Measurements from ENCODE around the gene B3GALT6.
"Not testable (repeated sequence)": the region's sequence is repeated elsewhere in the genome, so short reads cannot be mapped to it uniquely, and the experiment has no call there.

The B3GALT6 gene

DNA sequence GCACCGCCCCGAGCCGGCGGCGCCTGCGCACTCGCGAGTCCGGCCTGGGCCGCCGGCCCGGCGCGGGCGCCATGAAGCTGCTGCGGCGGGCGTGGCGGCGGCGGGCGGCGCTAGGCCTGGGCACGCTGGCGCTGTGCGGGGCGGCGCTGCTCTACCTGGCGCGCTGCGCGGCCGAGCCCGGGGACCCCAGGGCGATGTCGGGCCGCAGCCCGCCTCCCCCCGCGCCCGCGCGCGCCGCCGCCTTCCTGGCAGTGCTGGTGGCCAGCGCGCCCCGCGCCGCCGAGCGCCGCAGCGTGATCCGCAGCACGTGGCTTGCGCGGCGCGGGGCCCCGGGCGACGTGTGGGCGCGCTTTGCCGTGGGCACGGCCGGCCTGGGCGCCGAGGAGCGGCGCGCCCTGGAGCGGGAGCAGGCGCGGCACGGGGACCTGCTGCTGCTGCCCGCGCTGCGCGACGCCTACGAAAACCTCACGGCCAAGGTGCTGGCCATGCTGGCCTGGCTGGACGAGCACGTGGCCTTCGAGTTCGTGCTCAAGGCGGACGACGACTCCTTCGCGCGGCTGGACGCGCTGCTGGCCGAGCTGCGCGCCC is at the start of gene B3GALT6:
TSS of gene B3GALT6 (plus strand) at position 30 of the 588 bp plus-strand sequence. CDS start at position 72, 42 bp downstream.
- DNase-seq (ENCODE audit: low read depth, low spot score): no peak

DNA sequence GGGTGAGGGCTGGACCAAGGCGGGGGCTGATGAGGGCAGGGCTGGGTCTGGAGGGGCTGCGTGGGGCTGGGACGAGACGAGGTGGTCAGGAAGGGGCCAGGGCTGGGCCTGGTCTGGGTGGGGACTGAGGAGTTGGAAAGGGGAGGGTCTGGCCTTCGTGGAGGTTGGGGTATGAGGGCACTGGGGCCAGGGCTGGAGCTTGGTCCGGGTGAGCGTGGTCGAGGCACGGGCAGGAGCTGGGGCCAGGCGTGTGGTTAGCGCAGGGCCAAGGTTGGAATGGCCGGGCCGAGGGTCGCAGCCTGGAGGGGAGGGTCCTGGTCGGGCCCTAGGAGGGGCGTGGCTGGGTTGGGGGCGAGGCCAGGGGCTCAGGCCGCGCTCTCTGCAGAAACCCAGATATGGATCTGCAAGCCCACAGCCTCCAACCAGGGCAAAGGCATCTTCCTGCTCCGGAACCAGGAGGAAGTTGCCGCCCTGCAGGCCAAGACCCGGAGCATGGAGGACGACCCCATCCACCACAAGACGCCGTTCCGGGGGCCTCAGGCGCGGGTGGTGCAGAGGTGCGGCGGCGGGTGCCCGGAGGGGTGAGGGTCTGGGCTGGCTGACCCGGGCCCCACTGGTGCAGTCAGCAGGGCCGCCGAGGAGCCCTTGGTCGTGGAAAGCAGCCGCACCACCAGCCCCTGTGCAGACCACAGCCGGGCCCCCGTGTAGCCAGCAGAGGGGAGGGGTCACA is 49.4 kb upstream of the B3GALT6 start:
- no peak for DNase-seq (ENCODE audit: low read depth, low spot score)

DNA sequence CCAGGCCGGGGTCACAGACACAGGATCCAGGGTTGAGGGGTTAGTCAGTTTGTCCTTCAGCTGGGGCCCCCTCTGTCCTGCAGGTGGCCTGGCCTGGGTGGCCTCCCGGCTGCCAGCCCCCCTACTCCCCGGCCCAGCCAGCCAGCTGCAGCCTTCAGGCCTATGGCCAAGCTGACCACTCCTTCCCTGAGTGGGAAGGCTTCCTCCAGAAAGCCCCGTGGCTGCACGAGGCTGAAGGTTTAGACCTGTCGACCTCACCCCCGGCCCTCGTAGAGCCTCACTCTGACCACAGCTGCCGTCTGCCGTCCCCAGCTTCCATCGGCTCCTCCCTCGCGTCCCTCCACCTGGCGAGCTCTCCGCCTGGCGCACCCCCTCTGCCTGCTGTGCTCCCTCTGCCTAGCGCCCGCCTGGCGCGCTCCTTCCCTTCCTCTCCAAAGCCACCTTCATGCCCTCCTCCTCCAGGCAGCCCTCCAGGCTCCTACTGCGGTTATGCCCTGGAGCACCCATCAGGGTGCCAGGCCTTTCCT is 48.8 kb upstream of the B3GALT6 start:
- DNase-seq (ENCODE audit: low read depth, low spot score): no peak

DNA sequence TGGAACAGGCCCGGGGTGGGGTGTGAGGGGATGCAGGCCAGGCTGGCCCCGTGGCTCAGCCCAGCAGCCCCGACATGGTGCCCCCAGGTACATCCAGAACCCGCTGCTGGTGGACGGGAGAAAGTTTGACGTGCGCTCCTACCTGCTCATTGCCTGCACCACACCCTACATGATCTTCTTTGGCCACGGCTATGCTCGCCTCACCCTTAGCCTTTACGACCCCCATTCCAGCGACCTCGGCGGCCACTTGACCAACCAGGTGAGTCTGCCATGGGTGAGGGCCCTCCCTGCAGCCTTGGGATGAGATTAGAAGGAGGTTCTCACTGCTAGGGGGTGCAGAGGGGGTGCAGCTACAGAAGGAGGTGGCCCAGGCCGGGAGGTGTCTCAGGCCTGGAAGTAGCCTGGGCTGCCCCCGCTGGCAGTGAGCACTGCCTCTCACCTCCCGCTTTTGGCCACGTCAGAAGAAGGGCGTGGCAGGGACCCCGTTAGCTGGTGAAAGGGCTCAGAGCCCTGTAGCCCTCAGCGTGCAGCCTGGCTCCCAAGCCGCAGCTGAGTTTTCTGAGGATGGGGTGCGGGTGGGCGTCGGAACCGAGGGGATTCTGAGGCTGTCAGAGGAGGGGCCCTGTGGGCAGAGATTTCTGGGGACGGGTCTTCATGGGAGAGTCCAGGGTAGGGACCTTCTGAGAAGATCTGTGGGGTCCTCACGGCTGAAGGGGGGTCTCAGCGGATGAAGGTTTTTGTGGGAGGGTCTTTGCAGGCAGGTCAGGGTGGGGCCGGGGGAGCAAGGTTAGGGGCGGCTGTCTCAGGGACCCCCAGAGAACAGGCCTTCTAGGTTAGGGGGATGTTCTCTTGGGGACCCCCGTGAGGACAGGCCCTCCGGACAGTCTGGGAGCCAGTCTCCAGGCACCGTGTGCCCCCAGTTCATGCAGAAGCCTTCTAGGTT is 47.9 kb upstream of the B3GALT6 start:
- DNase-seq (ENCODE audit: low read depth, low spot score): no peak

DNA sequence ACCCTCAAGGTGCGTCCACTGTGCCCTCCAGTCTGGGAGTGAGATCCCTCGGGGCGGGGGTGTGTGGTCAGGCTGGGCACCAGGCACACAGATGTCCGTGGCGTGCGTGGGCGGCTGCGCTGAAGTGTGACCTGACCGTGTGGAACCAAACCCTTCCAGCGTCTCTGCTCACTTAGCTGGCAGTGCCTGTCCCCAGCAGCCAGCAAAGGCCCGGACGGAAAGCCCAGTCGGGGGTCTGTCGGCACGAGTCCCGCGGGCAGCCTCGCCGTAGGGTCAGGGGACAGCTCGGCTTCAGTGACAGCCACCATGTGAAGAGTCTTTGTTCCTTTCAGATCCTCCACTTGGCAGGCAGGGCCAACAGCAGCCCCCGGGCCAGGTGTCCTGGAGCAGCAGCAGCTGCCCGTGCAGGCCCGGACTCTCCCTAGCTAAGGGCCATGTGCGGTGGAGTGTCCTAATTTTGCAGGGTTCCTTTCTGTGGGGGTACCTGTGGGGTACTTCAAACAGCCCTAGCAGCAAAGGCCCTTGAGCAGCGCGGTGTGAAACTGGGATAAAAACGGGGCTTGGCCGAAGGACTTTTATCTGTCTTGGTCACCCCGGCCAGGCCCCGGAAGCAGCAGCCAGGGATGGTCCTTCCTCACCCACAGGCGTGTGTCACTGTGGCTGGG is 46.8 kb upstream of the B3GALT6 start:
- no peak for DNase-seq (ENCODE audit: low read depth, low spot score)

DNA sequence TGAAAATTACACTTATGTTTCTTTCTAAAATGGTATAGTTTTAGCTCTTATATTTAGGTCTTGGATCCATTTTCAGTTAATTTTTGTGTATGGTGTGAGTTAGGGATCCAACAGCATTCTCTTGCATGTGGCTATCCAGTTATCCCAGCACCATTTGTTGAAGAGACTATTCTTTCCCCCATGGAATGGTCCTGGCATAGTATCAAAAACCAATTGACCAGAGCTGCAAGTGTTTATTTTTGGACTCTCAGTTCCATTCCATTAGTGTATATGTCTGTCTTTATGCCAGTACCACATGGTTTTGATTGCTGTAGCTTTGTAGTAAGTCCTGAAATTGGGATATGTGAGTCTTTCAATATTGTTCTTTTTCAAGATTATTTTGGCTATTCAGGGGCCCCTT is 44.1 kb upstream of the B3GALT6 start:
- DNase-seq (ENCODE audit: low read depth, low spot score): no peak

DNA sequence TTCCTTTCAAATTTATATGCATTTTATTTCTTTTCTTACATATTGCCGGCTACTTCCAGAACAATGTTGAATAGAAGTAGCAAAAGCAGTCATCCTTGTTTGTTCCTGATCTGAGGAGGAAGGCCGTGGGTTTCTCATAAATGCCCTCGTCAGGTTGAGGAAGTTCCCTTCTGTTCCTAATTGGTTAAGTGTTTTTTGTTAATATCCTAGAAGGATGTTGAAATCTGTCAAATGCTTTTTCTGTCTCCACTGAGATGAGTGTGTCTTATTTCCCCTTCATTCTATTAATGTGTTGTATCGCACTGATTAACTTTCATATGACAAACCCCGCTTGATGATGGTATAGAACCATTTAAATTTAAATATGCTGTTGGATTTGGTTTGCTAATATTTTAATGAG is 42.9 kb upstream of the B3GALT6 start:
- no peak for DNase-seq (ENCODE audit: low read depth, low spot score)

DNA sequence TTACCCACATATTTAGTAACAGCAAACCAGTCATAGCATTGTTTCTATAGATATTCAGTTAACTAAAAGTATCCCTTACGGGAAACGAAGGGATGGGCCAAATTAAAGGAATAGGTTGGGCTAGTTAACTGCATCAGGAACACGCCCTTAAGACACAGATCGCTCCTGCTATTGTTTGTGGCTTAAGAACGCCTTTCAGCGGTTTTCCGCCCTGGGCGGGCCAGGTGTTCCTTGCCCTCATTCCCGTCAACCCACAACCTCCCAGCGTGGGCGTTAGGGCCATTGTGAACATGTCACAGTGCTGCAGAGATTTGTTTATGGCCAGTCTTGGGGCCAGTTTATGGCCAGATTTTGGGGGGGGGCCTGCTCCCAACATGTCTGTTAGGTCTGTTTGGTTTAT is 40.3 kb upstream of the B3GALT6 start:
- DNase-seq (ENCODE audit: low read depth, low spot score): no peak

DNA sequence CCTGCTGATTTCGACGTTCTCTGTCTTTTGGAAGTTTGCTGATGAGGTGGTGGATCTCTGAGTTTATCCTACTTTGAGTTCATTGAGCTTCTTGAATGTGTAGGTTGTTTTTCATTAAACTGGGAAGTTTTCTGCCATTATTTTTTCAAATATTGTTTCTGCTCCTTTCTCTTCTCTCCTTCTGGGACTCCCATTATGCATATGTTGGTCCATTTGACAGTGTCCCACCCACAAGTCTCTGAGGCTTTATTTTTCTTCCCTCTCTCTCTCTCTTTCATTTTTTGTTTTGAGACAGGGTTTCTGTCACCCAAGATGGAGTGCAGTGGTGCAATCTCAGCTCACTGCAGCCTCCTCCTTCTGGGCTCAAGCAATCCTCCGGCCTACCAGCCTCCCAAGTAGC is 37.3 kb upstream of the B3GALT6 start:
- DNase-seq (ENCODE audit: low read depth, low spot score): no peak

DNA sequence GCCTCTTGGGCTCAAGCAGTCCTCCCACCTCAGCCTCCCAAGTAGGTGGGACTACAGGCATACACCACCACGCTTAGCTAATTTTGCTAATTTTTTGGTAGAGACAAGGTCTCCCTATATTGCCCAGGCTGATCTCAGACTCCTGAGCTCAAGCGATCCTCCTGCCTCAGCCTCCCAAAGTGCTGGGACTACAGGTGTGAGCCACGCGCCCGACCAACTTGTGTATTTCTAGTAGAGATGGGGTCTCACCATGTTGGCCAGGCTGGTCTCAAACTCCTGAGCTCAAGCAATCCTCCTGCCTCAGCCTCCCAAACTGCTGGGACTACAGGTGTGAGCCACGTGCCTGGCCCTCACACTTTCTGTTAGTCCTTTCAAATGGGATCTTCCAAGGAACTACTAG is 36.3 kb upstream of the B3GALT6 start:
- DNase-seq (ENCODE audit: low read depth, low spot score): not testable (repeated sequence)

DNA sequence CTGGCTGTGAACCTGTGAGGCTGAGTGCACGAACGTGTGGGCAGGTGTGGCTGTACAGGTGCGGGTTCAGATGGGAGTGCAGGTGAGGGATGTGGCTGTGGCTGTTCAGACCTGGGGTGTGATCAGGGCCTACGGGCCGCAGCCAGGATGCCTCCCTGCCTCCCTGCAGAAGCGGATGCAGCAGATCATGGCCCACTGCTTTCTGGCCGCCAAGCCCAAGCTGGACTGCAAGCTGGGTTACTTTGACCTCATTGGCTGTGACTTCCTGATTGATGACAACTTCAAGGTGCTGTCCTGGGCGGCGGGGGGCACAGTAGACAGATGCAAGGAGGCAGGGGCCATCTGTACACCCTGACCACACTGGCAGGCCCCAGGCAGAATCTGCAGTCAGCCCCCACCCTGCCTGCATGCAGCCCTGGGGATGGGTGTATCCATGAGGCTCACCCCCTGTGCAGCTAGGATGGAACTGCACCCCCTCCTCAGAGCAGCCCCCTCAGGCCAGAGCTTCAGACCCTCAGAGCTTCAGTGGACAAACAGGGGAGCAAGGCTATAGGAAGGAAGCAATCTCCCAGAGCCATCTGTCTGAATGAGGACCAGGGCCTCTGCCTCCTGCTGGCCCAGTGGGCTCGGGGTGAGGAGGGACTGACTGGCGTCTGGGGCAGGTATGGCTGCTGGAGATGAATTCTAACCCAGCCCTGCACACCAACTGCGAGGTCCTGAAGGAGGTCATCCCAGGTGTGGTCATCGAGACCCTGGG is 35.4 kb upstream of the B3GALT6 start:
- DNase-seq (ENCODE audit: low read depth, low spot score): no peak

DNA sequence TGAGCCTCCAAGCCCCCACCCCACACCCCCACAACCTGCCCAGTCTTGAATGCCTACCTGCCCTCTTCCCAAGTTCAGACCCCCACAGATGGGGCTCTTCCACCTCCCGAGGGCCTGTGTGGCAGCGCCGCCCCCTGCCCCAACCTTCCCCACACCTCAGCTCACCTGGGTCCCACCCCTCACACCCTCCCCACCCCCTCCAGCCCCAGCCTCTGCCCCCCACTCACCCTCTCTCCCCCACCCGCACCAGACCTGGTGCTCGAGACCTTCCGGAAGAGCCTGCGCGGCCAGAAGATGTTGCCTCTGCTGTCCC is 34.9 kb upstream of the B3GALT6 start:
- no peak for DNase-seq (ENCODE audit: low read depth, low spot score)

DNA sequence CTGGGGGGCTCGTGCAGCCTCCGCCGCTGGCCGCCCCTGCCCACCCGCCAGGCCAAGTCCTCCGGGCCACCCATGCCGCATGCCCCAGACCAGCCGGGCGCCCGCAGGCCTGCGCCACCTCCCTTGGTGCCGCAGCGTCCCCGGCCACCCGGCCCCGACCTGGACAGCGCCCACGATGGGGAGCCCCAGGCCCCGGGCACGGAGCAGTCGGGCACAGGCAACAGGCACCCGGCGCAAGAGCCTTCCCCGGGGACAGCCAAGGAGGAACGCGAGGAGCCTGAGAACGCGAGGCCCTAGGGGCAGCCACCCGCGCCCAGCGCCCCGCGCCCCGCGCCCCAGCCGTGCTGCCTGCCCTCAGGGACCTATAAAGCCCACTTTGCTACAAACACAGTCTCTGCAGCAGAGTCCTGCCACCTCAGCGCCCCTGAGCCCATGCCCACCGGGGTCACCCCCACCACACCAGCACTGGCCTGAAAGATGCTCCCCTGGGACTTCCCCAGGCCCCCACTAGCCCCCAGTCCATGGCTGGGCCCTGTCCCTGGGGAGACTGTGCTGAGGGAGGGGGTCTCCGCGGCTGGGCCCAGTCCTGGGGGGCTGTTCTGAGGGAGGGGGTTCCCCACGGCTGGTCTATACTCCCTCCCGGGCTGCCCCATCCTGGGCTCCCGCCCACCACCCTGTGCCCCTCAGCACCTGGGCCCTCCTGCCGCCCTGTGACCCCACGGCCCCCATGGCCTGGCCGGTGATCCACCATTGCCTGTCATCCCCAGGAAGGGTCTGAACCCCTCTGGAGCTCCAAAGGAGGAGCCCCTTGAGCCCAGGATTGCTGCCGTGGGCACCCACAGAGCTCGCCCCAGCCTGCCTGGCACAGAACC is 34.2 kb upstream of the B3GALT6 start:
- no peak for DNase-seq (ENCODE audit: low read depth, low spot score)

DNA sequence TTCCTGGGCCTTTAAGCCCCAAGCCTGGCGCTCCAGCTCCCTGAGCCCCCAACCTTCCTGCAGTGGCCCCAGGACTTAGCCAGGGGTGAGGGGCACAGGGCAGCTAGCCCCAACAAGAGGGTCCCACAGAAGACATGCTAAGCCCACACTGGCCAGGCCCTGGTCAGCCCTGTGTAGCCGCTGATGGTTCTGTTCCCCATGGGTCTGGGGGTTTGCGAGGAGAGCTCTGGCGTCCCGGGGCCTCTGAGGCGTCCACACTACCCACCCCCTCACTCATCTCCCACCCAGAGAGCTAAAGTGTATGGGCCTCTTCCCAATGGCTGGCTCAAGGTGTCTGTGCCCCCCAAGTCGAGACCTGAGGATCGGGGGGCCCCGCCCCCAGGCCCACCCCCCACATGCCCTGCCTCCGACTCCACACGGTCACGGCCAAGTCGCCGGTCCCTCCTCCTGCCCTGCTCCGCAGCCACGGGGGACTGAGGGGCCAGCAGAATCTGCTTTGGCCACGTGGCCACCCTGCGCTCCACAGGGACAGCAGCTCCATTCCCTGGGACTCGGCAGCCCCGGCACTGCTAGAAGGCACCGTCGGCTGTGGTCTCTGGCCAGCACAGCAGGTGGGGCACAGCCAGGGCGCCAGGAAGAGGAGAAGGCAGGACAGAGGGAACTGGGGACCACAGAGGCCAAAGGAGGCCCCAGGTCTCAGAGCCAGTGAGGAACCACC is 33.5 kb upstream of the B3GALT6 start:
- no peak for DNase-seq (ENCODE audit: low read depth, low spot score)

DNA sequence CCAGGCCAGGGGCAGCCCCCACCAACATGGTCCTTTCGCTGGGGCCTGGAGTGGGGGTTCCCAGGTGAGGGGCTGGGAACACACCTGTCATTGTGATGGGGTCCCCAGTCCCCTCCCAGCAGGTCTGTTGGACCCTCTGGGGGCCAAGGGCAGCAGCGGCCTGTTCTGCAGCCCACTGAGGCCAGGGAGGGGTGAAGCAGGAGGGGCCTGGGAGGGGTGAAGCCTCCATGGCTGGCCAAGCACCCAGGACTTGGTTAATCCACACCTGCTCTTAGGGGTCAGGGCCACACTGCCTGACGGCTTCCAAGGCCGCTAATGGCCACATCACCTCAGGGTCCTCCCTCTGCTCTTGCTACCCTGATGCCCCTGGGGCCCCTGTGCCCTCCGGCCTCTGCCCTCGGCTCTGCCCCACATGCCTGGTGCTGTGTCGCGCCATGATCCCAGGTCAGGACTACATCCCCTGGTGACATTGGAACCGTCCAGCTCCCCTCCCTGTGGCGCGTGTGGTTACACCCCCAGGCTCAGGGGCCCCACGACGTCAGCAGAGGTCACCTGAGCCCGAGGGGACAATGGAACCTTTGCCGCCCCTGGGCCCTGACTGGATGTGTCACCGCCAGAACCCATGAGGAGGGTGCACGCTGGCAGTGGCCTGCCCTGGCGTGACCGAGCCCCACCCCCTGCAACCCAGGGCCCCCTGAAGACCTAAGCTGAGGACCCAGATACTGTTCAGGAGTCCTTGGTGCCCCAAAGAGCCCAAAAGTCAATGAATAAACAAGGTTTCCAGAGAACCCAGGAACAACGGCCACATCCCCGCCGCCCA is 32.7 kb upstream of the B3GALT6 start:
- DNase-seq (ENCODE audit: low read depth, low spot score): no peak

DNA sequence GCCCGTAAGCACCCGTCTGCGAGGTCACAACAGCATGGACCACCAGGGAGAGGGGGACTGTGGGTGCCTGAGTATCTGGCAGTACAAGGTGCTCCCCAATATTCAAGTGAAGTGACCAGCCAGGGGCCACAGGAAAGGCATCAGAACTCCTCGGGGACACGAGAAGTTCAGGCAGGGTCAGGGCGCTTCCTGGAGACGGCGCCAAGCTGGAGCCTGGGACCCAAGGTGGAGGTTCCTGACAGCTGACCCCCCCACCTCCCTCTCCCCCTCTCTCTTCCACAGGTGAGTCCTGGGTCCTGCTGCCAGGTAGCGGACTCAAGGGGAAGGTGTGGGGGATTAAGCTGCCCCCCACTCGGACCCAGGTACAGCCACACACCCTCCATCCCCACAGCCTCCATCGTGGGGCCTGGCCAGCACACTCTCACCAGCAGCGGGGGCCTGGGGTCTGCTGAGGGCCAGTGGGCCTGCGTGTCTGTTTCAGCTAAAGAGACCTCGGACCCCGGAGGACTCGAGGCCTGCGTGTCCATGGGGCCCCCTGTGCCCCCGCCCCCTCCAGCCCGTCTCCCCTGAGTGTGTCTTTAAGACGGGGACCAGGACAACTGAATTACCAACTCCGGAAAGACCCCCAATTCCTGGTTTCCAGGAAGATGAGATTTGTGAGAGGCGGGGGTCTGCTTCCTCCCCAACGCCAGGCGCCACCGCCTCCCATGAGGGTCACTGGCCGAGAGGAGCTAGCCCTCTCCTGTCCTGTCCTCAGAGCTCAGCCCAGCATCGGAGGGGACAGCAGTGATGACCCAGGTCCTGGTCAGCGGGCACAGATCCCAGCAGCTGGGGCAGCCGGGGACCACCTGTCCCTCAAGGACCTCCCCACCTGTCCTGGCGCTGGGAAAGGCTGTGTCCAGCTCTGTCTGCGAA is 31.8 kb upstream of the B3GALT6 start:
- no peak for DNase-seq (ENCODE audit: low read depth, low spot score)

Data from activated CD4-positive, CD25-positive, alpha-beta regulatory T cell treated with anti-CD3 and anti-CD28 coated beads, Interleukin-2, amount 50 U/mL, for 16 hours (primary cell).